Frontal cortex (tissue), 4 donors: ENCODE measurements around the gene UST. TPM values are rescaled to one million over a fixed set of nuclear protein-coding genes. Genes with fewer than 3 reads are reported as not detected.

ENCODE experiments used
- DNase-seq, 2 donors: peaks; one replicate each; pipeline ENCODE4 v3.0.0; 2012; ENCODE audit warnings: low spot score in 2 of 2
- FAIRE-seq: peaks from 2 replicates; lab custom pipeline; 2012; peaks lifted over from hg19 to GRCh38; lab: Jason Lieb, UNC
- total RNA-seq: library from RNA; depleted of rRNA; stranded (reverse); fragments of >200 nt; gene quantifications from one replicate; pipeline ENCODE4 v1.2.3, GENCODE V29; 2014
- donor health status: control.
- donor health status: control.
- donor health status: control.

The UST gene
- total RNA-seq, 1 donor from 2014 or later = 39.5 TPM

- DNase-seq (no peak), FAIRE-seq (no peak)
These were observed 316.0 kb downstream of the UST start for GRCh38 chr6:149062653-149063348.

GRCh38 chr6:149063468-149063867 is 316.6 kb downstream of the UST start:
- DNase-seq (no peak), FAIRE-seq (no peak)

GRCh38 chr6:149064001-149064659 is 317.3 kb downstream of the UST start:
- FAIRE-seq (no peak), DNase-seq (no peak)

- DNase-seq (no peak), FAIRE-seq (no peak)
These were observed 317.8 kb downstream of the UST start for GRCh38 chr6:149064660-149065015.

GRCh38 chr6:149065121-149065520 is 318.3 kb downstream of the UST start:
- FAIRE-seq = no peak
- DNase-seq = no peak

GRCh38 chr6:149065658-149066556 is 319.1 kb downstream of the UST start:
- no peak for DNase-seq
- no peak for FAIRE-seq

GRCh38 chr6:149071997-149072396 is 325.2 kb downstream of the UST start:
- no peak for FAIRE-seq
- DNase-seq = no peak

- FAIRE-seq (no peak), DNase-seq (no peak)
These were observed 328.0 kb downstream of the UST start for GRCh38 chr6:149074832-149075258.

GRCh38 chr6:149075616-149076354 is 329.0 kb downstream of the UST start:
- FAIRE-seq (no peak), DNase-seq (no peak)

- DNase-seq (no peak), FAIRE-seq (no peak)
These were observed 329.5 kb downstream of the UST start for GRCh38 chr6:149076355-149076734.

- DNase-seq (no peak), FAIRE-seq (no peak)
These were observed 330.4 kb downstream of the UST start for GRCh38 chr6:149077208-149077607.

- FAIRE-seq = no peak
- no peak for DNase-seq
These were observed 331.5 kb downstream of the UST start for GRCh38 chr6:149078211-149078782.

- FAIRE-seq = no peak
These were observed 332.6 kb downstream of the UST start for GRCh38 chr6:149079456-149079855.

GRCh38 chr6:149079911-149080491 is 333.2 kb downstream of the UST start:
- FAIRE-seq (no peak), DNase-seq (no peak)

More at GRCh38 chr6:149079456-149079855, 332.6 kb downstream of the UST start:
- no peak for DNase-seq

GRCh38 chr6:149080511-149080910 is 333.7 kb downstream of the UST start:
- FAIRE-seq (no peak), DNase-seq (no peak)

- FAIRE-seq = no peak
- no peak for DNase-seq
These were observed 334.5 kb downstream of the UST start for GRCh38 chr6:149081281-149081680.

- FAIRE-seq (peak; percentile 21), DNase-seq (peak; percentile 17 to 43)
These were observed 335.5 kb downstream of the UST start for GRCh38 chr6:149082320-149082719.

- no peak for DNase-seq
- FAIRE-seq = no peak
These were observed 337.2 kb downstream of the UST start for GRCh38 chr6:149084026-149084425.

- FAIRE-seq (no peak), DNase-seq (no peak)
These were observed 338.2 kb downstream of the UST start for GRCh38 chr6:149084808-149085556.
